ENCODE results near the gene PTPRK. TPM values are rescaled to one million over a fixed set of nuclear protein-coding genes. Genes with fewer than 3 reads are reported as not detected.
A peak's percentile ranks its signal among the peaks of the same experiment; 100 is the strongest.

Gene PTPRK
- total RNA-seq, 1 donor from 2014 or later: 15.6 TPM

DNA sequence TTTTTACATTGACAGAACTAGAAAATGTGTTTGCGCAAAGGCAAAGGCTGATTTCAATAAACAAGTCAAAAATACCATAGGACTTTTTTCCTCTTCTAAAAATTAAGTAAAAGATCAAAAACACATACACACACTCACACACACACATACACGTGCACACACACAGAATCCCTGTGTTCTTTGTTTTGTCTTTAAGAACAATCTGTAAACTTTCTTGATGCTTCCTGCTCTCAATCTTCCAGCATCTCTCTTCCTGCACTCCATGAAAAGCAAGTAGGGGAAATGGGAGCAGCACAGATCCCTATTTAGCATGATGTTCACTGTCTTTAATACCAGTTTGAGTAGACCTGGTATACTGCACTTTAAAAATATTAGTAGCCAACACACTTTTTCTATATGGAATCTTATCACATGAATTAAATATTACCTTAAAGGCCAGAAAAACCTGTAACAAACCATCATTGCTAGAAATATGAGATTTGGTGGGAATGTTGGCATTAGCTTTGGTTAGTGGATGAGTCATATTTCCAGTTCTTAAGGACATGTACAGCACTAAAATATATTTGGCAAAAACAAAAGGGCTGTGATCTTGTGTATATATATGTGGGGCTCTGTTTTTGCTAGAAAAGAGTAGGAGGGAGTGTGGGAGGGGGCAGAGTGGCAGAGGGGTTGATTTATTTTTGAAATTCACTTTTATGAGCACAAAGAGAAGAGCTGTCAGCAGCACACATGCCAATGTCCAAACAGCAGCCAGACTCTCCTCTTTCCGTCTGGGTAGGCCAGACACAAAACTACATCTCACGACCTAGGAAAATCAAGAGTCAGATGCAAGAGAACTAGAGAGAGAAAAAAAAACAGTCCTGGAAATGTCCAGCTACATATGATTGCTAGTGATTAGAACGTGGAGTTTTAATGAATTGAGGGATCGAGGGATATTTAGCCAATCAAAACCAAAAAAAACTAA, 4.6 kb downstream of the PTPRK start:
- DNase-seq (ENCODE audit: low spot score): peak; percentile 40

DNA sequence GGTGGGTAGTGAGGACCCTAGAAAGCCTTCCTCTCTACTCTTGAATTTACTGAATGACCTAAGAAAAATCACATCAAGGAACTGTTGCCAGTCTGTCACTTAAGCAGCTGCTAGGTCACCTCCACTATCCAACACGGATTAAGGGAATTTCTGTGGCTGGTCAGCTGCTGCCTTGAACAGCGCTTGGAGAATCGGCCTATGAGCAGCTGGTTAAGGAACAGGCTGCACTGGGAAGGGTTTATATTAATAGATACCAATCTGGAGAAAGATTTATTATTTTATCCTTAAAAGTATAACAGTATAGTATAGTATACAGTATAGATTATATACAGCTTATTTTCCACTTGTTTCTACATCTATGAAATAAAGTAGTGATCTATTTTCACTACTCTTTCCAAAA, 6.5 kb downstream of the PTPRK start:
- DNase-seq (ENCODE audit: low spot score): no peak

DNA sequence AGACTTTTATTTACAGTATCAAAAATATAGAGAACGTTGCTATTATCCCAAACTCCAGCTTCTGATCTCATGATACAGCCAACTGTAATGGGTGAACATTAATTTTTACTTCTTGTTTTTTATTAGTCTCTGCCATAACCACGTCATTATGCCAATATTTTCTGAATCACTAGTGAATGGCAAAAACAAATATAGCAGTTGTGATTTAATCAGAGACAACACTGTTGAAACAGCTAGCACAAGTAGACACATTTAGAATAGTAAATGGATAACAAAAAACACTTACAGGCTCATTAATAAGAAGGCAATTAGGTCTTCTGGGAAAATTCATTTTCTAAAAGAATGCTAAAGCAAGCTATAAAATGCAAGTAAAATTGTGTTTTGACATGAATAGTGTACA, 8.1 kb downstream of the PTPRK start:
- no peak for DNase-seq (ENCODE audit: low spot score)

DNA sequence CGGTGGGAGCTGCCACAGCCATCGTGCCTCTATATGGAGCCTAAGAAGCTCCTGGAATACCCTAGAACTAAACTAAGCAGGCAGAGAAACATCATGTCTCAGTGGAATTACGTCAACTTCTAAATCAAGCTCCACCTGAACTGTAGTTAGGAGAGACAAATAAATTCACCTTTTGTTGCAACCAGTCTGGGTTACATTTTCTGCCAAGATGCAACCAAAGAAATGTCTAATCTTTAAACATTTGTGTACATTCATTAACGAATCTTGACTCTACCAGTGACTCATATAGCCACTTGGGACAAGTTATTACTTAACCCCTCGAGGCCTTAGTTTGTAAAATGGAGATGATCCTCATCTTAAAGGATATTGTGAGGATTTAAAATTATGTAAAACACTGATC, 8.9 kb downstream of the PTPRK start:
- no peak for DNase-seq (ENCODE audit: low spot score)

DNA sequence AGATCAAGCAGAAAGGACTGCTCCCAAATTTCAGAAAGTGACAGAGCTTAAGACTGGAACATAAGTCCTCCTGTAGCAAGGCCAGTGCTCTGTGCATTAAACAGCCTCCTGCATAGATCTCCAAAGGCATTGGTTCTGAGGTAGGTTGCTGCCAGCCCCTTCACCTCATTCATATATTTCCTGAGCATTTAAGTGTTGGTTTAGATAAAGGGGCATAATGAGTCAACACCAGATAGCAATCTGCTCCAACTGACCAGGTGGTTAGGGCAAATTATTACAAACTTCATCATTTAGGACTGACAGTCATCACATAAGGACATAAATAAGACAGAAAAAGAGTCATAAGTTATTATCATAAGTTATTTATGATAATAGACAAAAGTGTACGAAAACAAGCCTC, 10.7 kb downstream of the PTPRK start:
- no peak for DNase-seq (ENCODE audit: low spot score)

DNA sequence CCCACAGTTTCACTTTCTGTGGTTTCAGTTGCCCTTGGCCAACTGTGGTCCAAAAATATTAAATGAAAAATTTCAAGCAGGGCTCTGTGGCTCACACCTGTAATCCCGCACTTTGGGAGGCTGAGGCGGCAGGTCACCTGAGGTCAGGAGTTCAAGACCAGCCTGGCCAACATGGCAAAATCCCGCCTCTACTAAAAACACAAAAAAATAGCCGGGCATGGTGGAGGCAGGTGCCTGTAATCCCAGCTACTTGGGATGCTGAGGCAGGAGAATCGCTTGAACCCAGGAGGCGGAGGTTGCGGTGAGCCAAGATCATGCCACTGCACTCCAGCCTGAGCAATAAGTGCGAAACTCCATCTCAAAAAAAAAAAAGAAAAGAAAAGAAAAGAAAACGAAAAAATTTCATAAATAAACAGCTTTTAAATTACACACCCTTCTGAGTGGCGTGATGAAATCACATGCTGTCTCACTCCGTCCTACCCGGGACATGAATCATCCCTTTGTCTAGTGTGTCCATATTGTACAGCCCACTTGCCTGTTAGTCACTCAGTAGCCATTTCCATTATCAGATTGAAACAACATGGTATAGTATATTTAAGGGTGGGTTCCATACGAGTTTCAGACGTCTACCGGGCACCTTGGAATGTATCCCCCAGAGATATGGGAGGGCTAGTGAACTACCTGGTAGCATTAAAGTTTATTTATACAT, 11.7 kb downstream of the PTPRK start:
- DNase-seq (ENCODE audit: low spot score): no peak

DNA sequence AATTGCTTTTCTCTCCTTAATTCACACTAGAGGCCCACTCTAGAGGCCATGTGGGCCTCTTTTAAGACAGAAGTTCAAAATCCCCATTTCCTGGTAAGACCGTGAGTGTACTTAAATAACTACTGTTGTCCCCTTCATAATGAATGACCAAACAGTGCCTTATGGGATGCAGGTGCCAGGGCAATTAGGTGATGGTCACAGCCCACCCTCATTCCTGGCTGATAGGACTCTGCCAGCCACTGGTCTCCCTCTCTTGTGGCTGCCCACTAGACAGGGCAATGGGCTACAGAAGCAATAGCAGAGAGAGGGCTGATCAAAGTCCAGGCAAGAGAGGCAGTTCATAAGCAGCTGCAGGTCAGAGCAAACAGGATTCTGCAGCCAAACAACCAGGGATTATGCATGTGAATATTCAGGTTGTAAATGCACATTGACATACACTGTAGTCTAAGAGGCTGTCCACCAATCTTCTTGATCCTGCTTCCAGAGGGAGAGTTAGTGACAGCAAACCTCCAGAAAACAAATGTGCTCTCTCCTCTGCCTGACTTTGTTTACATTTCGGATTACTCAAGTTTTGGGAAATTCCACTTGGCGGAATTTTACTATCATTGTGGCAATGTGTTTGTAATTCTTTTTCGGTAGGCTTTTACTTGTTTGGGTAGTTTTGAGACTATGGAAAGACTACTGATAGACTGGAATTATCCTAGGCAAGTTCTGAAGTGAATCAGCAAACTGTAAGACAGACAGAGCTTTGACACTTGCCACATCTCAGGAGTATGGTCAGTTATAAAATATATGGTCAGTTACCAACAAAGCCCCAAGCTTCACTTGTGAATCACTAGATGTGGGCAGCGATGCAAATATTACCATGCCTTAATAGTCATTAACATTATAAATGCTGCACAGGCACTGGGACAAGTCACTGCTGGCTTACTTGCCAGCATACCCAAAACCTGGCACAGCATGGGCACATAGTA, 12.8 kb downstream of the PTPRK start:
- no peak for DNase-seq (ENCODE audit: low spot score)

DNA sequence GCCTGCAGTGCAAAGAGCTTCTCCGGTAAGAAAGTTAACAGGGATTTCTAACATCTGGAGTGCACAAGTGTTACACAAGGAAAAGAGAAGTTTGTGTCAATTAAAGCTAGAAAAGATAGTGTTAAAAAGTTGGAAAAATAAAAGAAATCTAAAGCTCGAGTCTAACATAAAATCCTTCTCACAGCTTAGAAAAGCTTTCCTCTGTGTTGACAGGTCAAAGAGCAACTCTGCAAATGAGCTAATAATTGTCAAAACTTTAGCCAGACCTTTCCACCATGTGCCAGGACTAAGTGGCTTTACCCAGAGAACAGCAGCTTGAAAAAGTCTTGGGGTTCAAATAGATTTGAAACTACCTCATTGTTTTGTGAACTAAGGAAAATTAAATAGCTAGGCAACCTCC, 14.8 kb downstream of the PTPRK start:
- no peak for DNase-seq (ENCODE audit: low spot score)

DNA sequence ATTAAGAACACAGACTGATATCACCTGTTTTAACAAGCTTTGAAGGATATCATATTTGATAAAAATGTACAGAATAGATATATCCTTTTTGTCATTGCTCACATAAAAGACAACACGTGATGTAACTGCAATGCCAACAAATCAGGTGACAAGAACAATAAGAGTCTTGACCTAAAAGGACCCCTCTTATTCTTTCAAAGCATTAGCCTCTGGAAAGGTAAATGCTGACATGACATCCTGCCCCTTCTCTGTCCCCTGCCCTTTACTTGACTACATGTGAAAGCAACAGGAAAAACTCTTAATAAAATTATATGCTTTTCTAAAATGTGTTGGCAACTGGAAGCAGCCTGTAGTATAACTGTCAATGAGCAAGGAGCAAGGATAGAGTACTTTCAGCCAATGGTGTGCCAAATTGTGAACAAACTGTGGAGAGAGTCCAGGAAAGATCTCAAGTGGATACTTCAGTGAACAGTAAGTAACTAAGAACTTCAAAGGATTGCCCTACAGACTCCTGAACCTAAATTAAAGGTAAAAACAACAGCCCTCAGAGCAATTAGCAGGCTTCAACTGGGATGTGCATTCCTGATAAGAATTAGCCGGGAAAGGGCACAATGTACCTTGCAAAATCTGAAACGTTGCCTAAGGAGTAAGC, 16.3 kb downstream of the PTPRK start:
- DNase-seq (ENCODE audit: low spot score): no peak

DNA sequence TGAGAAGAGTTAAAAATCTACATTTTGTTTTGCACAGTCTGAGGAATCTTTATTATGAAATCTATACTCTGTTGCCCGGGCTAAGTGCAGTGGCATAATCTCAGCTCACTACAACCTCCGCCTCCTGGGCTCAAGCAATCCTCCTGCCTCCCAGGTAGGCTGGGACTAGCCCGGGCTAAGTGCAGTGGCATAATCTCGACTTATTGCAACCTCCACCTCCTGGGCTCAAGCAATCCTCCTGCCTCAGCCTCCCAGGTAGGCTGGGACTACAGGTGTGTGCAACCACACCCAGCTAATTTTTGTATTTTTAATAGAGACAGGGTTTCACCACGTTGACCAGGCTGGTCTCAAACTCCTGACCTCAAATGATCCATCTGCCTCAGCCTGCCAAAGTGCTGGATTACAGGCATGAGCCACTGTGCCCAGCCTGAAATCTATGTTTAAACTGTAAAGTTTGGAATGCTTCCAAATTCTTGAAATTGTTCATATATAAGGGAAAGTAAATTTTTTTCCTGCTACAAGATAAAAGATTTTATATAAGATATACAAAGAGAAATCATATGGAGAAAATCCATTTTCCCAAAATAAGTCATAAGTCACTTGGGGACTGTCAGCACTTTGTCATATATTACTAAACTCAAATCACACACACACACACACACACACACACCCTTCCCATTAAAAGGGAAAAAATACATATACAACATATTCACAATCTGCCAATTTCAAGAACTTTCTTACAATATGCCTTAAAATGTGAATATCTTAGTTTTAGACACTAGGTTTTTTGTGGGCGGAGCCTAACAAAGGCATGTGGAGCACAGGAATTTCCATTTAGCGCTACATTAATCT, 19.4 kb downstream of the PTPRK start:
- peak; percentile 38 for DNase-seq (ENCODE audit: low spot score)

DNA sequence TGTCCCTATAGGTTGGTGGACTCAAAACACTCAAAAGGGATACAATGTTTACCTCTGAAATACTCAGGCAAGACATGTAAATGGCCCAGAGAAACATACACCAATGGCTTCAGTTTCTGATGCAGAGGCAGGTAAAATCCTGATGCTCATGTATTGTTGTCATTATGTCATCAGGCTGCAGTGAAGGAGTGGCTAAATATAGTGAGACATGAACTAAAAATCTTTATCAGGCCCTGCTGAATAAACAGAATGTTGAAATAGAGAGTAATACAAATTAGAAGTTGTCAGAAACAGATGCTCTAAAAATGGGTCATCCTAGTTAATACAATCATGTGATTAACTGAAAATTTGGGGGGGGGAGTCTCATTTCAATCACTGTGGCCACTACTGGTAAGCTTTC, 20.4 kb downstream of the PTPRK start:
- no peak for DNase-seq (ENCODE audit: low spot score)

DNA sequence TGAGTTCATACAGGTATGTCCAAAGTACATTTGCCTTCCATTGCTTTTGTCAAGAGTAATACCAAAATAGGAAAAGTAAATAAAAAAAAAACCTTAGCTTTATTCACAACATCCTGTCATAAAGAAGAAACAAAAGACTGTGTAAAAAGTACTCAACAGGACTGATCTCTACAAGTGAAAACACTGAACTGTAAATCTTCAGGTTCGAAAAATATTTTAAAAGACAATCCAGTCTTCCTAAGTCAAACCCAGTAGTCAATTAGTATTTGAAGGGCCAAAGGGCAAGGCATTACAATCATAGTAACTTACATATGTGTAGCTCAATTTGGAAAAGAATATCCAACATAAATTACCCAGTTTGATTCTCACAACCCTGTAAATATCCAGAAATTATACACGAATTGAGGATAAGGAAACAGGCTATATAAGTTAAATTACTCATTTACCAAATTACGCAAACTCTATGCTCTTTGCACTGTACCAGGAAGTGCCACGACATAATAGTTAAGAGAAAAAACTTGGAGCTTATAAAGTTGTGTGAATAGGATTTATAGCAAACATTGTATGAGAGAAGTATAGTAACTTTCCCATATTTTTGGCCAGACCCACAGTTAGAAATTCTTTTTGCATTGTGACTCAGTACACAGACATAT, 21.2 kb downstream of the PTPRK start:
- DNase-seq (ENCODE audit: low spot score): no peak

DNA sequence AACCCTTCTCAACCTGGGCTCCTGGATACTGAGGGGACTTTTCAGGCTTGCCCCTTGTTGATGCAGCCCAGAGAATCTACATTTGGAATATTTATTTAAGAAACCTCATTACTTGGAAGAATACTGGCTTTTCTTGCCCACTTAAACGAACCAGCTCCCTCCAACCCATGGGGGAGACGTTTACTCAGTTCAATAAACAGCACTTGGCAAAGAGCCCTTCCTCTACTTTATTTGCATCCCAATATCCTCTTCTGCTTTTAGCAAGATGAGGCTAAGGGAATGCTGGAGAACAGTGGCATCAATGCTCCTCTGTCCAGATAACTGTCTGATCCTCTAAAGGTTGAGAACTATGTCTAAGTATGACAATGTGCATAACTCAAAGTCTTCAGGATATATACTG, 22.2 kb downstream of the PTPRK start:
- DNase-seq (ENCODE audit: low spot score): no peak

DNA sequence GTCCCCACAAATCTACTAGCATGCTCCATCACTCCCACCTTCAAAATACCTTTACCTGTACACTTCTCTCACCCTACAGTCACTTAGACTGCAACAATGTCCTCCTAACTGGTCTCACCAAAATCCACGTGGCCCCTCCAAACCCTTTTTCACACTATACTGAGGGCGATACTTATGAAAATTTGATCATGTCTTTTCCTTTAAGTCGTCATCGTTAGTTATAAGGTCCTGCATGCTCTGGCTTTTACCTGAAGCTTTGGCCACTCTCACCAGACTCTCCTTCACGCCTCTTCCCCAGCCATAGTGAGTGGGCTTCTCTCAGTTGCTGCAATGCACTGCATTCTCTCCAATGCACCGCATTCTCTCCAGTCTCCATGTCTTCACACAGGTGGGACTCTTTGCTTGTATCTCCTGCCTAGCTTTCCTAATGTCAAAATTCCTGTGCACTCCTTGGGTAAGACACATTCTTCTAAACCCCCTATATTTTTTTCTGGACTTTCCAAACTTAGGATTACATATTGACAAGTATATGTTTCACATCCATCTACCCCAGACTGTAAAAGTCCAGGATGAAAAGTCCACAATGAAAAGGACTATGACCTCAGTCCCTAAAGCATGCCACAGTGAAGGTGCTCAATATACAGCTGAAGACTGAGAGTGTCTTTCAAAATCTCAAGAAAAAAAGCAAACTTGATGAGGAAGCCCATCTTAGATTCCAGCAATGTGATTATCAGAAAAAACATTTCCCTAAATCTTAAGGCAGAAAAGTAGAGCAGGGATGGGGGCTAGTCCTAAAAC, 24.7 kb downstream of the PTPRK start:
- no peak for DNase-seq (ENCODE audit: low spot score)

DNA sequence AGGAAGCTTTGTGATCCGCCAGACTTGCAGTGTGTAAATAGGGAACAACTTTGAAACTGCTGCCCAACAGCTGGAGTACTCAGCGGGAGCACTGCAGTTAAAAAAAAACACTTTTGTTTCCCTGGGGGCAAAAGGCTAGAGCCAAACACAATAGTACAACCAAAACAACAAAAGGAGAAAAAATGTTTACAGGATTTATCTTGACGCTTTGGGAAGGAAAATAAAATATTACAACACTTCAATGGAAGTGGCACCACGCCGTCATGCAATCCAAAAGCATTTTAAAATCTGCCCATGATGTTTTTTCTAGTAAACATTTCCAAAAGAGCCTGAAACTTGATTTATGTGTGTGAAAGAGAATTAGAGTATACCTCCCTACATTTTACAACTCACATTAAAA, 26.0 kb downstream of the PTPRK start:
- no peak for DNase-seq (ENCODE audit: low spot score)

DNA sequence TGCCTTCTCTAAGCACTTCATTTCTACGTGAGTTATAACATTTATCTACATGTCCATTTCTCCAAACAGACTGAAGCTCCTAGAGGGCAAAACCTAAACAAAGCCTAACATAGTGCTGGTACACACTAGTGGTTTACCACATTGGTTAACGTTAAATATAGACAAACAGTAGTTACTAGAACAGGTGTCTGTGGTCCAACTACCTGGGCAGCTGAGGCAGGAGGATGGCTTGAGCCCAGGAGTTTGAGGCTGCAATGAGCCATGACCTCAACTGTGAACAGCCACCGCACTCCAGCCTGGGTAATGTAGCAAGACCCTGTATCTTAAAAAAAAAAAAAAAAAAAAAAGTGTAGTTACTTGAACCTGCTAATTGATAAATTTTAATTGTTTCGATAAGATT, 26.5 kb downstream of the PTPRK start:
- no peak for DNase-seq (ENCODE audit: low spot score)

DNA sequence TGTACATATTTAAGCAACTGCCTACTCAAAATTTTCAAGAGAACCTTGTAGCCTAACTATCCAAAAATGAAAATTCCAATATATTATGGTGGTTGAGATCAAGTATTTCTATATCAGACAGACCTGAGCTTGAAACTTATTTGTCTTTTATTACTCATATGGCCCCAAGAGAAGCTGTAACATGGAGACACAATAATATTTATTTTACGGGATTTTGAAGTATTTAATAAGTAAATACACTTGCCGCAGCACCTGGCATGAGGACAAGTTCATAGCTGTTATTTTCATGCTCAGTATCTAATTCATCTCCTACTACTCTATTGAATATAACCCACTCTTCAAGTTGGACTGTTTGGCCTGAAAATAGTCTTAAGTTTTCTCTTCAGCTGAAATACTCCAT, 28.0 kb downstream of the PTPRK start:
- no peak for DNase-seq (ENCODE audit: low spot score)

DNA sequence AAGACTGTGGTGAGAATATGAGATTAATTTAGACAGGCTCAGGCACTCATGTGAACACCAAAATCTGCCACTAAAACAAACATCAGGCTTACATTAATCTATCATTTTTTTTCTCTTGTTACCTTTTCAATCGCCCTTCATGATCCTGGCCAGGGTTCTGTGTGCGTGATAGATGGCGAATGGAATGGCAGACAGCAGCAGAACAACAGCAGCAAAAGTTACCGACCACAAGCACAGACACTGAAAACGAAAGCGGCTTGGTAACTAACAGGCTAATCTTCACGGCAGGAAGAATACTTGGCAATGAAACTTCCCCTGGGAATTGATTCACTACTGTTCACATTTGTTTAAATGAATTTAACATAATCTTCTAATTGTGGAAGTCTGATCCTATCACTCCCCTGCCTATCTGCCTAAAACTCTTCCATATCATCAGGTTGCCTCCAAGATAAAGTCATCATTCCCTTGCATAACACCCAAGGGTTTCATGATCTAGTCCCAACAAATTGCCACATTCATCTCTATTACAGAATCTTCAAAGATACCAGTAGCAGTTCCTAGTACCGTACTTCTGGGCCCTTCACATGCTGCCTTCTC, 28.7 kb downstream of the PTPRK start:
- no peak for DNase-seq (ENCODE audit: low spot score)

Data from umbilical cord (tissue), 2 donors.